ENCODE results near the gene CYSTM1. TPM values are rescaled to one million over a fixed set of nuclear protein-coding genes. Genes with fewer than 3 reads are reported as not detected.

Gene CYSTM1
- total RNA-seq, 1 experiment from 2014 or later, result 43.3 TPM

DNA sequence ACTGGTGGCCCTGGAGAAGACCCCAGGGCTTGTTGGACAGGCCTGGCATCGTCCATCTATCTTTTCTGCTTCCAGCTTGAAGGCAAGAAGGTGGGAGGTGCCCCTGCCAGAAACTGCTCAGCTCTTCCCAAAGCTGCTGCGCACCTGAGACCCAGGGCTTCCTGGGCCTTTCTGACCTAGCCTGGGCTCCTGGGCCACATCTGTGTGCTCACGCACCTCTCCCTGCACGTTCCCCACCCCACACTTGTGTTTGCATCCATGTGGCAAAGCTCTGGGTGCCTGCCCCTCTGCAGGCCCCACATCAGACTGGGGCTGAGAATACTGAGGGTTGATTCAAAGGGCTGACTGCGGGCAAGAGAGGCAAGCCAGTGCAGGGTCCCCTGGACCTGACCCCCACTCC lies 64.5 kb downstream of the CYSTM1 start:
- no peak for ATAC-seq

DNA sequence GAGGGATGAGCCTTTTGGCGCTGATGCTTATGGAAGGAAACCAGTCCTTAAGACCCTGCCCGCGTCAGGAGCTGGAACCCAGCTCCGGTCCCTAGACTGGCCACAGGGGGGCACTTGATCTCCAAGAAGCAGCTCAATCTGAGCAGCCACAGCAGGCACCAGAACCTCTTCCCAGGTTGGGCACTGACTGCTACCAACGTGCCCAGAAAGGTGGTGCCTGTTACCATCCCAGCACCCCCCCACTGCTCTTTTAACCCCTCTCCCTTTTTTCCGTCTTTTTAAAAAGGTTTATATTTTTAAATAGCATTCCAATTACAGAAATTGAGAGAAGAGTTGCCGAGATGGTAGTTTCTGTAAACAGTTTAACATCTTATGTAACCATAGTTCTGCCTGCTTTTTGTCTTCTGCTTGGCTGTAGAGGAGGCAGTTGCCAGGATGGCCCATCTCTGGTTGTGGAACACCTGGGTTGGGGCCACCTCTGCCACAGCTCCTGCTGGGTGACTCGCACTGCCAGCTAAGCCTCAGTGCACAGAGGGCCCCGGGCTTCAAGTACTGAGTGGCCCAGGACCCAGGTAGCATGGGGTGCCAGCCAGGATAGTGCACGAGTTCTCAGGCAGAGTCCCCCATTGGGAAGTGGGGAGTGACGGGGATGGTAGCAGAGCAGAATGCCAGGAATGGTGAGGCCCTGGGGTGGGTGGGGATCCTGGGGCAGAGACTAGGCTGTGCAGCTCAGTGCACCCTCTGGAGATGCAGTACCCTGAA lies 65.1 kb downstream of the CYSTM1 start:
- H2AFZ ChIP-seq (ENCODE audit: low read length), result no peak overlapping the region
- H4K20me1 ChIP-seq (ENCODE audit: low read length), result no peaks in the 10 kb centered on the region; the same call in 1 of the 2 replicates
- DNase-seq, result peak; percentile 69
- H3K36me3 ChIP-seq (ENCODE audit: low read depth, low read length), result 0 out of 2 replicates have a peak, but pooled peaks cover 4% of the 10 kb centered on the region
- ChIA-PET CTCF (interaction anchor here (0.6 to 3.8 kb wide), 9 partner anchors 21 to 165 kb away, joined by 3 to 20 read pairs (median 6); partner anchors contain the start of gene HBEGF), POLR2A (ENCODE audit: unreplicated experiment) (interaction anchor here (0.6 kb wide), 2 partner anchors 120 to 365 kb away, joined by 3 to 6 read pairs; no protein-coding TSS in a partner anchor)
- no peak overlapping the region for H3K4me3 ChIP-seq (ENCODE audit: low read length)
- no peak overlapping the region for H3K4me2 ChIP-seq (ENCODE audit: low read length)
- intact Hi-C loops (cut with micrococcal nuclease), result loop anchor here (1.0 to 5.0 kb wide), 2 partner anchors 63 to 111 kb away; partner anchors contain the start of gene CYSTM1
- ATAC-seq, result peak; percentile 52
- H3F3A ChIP-seq (ENCODE audit: low read length, unreplicated experiment), result no peaks in the 10 kb centered on the region
- H3K9me2 ChIP-seq (replicated peaks; ENCODE audit: low read length), result no peaks in the 10 kb centered on the region
- peaks cover 27% of the 10 kb centered on the region for H3K4me1 ChIP-seq (ENCODE audit: insufficient read depth, low read length)
- H3K9ac ChIP-seq (ENCODE audit: low read length), result no peak overlapping the region
- no peak overlapping the region for H3K27ac ChIP-seq (ENCODE audit: low read length)
- no peaks in the 10 kb centered on the region for H3K27me3 ChIP-seq (ENCODE audit: low read length)
- no TSS peak for BruUV-seq (replicated peaks)
- no peaks in the 10 kb centered on the region for H3K9me3 ChIP-seq (ENCODE audit: low read length)
- TF ChIP-seq CTCF (conservative IDR thresholded peaks at IDR 0.05; ENCODE audit: low read depth, low read length) (peak; percentile 88), EZH2phosphoT487 (IDR thresholded peaks at IDR 0.05; ENCODE audit: borderline replicate concordance, low read length) (no peak)
- no peaks in the 10 kb centered on the region for H3K79me2 ChIP-seq (ENCODE audit: low read length)

More for the DNA sequence above, 64.5 kb downstream of the CYSTM1 start:
- H3K27me3 ChIP-seq (ENCODE audit: low read length), result no peaks in the 10 kb centered on the region
- H3K4me3 ChIP-seq (ENCODE audit: low read length), result no peak overlapping the region
- no peak overlapping the region for H3K27ac ChIP-seq (ENCODE audit: low read length)
- BruUV-seq (replicated peaks), result no TSS peak
- H3K4me1 ChIP-seq (ENCODE audit: insufficient read depth, low read length), result peaks cover 21% of the 10 kb centered on the region
- TF ChIP-seq EZH2 (IDR thresholded peaks at IDR 0.05; ENCODE audit: low read length, unreplicated experiment) (no peak), CTCF (conservative IDR thresholded peaks at IDR 0.05; ENCODE audit: low read depth, low read length) (no peak), EZH2phosphoT487 (IDR thresholded peaks at IDR 0.05; ENCODE audit: borderline replicate concordance, low read length) (no peak)
- H3K4me2 ChIP-seq (ENCODE audit: low read length), result no peak overlapping the region
- H3K36me3 ChIP-seq (ENCODE audit: low read depth, low read length), result 0 out of 2 replicates have a peak, but pooled peaks cover 4% of the 10 kb centered on the region
- no peaks in the 10 kb centered on the region for H3K9me3 ChIP-seq (ENCODE audit: low read length)
- H3K9me2 ChIP-seq (replicated peaks; ENCODE audit: low read length), result no peaks in the 10 kb centered on the region
- H3F3A ChIP-seq (ENCODE audit: low read length, unreplicated experiment), result no peaks in the 10 kb centered on the region
- intact Hi-C loops (cut with micrococcal nuclease), result no loop called here
- no peak for DNase-seq
- H3K9ac ChIP-seq (ENCODE audit: low read length), result no peak overlapping the region
- H4K20me1 ChIP-seq (ENCODE audit: low read length), result no peaks in the 10 kb centered on the region; the same call in 1 of the 2 replicates
- ChIA-PET CTCF (interaction anchor here (0.6 to 3.8 kb wide), 7 partner anchors 22 to 164 kb away, joined by 3 to 20 read pairs (median 7); partner anchors contain the start of gene HBEGF), POLR2A (ENCODE audit: unreplicated experiment) (interaction anchor here (0.6 kb wide), 1 partner anchor 366 kb away, joined by 6 read pairs; no protein-coding TSS in a partner anchor)
- H3K79me2 ChIP-seq (ENCODE audit: low read length), result no peaks in the 10 kb centered on the region
- no peak overlapping the region for H2AFZ ChIP-seq (ENCODE audit: low read length)
